OCI-LY7 (cell line): Measurements from ENCODE around the gene VIL1. TPM values are rescaled to one million over a fixed set of nuclear protein-coding genes. Genes with fewer than 3 reads are reported as not detected.

Experiments
- BruUV-seq: library from RNA; stranded (reverse); fragments of 400-500 nt; replicated peaks from 2 replicates; lab custom pipeline; 2021; lab: Mats Ljungman, UMichigan
- CTCF ChIA-PET: fragments of 300-600 bp; sonication (Branson Sonifier 250); formaldehyde crosslinking; loops from one replicate; lab custom pipeline; 2022; ENCODE audit warnings: antibody characterized with exemption; ENCODE audit not compliant: unreplicated experiment; lab: Charles Lee
- POLR2A ChIA-PET: fragments of 300-600 bp; sonication (Branson Sonifier 250); formaldehyde crosslinking; loops from one replicate; lab custom pipeline; 2022; ENCODE audit warnings: antibody characterized with exemption; lab: Charles Lee
- DNase-seq: peaks from one replicate; pipeline ENCODE4 v3.0.0-alpha.2; 2015; ENCODE audit warnings: low spot score
- H2AFZ ChIP-seq: fragments of 200-600 bp; sonication (generic), shearing (Covaris generic); 2 replicates; pipeline ENCODE4 v1.6.1; 2014; ENCODE audit warnings: mild to moderate bottlenecking, antibody characterized with exemption, low read length, moderate library complexity
- H3K27ac ChIP-seq: fragments of 200-600 bp; sonication (generic); 2 replicates; pipeline ENCODE4 v1.5.1; 2014; ENCODE audit warnings: mixed run types, low read depth, mild to moderate bottlenecking, moderate library complexity, low read length, inconsistent platforms; ENCODE audit not compliant: poor library complexity, severe bottlenecking
- H3K36me3 ChIP-seq: fragments of 200-600 bp; sonication (generic); 2 replicates; pipeline ENCODE4 v1.6.1; 2014; ENCODE audit warnings: mild to moderate bottlenecking, antibody characterized with exemption, low read length, moderate library complexity, mixed read lengths; ENCODE audit not compliant: insufficient read depth
- H3K4me1 ChIP-seq: fragments of 200-600 bp; sonication (generic); 2 replicates; pipeline ENCODE4 v1.5.1; 2014; ENCODE audit warnings: mild to moderate bottlenecking, low read length; ENCODE audit not compliant: insufficient read depth, poor library complexity, severe bottlenecking
- H3K4me2 ChIP-seq: fragments of 200-600 bp; sonication (generic); 2 replicates; pipeline ENCODE4 v1.6.1; 2014; ENCODE audit warnings: mild to moderate bottlenecking, low read length
- H3K4me3 ChIP-seq: fragments of 200-600 bp; sonication (generic); 2 replicates; pipeline ENCODE4 v1.5.1; 2014; ENCODE audit warnings: mild to moderate bottlenecking, low read depth, low read length; ENCODE audit not compliant: poor library complexity, severe bottlenecking
- H3K79me2 ChIP-seq: fragments of 200-600 bp; sonication (generic); 2 replicates; pipeline ENCODE4 v1.6.1; 2016; ENCODE audit warnings: low read depth, mild to moderate bottlenecking, low read length, moderate library complexity, mixed read lengths; ENCODE audit not compliant: insufficient read depth
- H3K9me2 ChIP-seq: fragments of 200-600 bp; sonication (generic); 2 replicates; pipeline ENCODE4 v1.6.1; 2016; ENCODE audit warnings: mild to moderate bottlenecking, low read length, mixed read lengths; ENCODE audit not compliant: insufficient read depth
- H3K9me3 ChIP-seq: fragments of 200-600 bp; sonication (generic); 2 replicates; pipeline ENCODE4 v1.6.1; 2014; ENCODE audit warnings: mild to moderate bottlenecking, mixed run types, low read length, mixed read lengths
- H4K20me1 ChIP-seq: fragments of 200-600 bp; sonication (generic); 2 replicates; pipeline ENCODE4 v1.6.1; 2014; ENCODE audit warnings: mild to moderate bottlenecking, antibody characterized with exemption, low read length, moderate library complexity, mixed read lengths; ENCODE audit not compliant: insufficient read depth
- EZH2phosphoT487 ChIP-seq: fragments of 200-600 bp; sonication (generic); IDR thresholded peaks from 2 replicates; pipeline ENCODE4 v1.6.1; 2018; ENCODE audit warnings: low read depth, borderline replicate concordance, mild to moderate bottlenecking, mixed run types, antibody characterized with exemption, low read length, moderate library complexity, mixed read lengths
- intact Hi-C: fragments of 100-400 bp; cut with micrococcal nuclease; formaldehyde crosslinking; loops from one replicate; pipeline ENCODE4 v1.10.0; 2022; ENCODE audit not compliant: unreplicated experiment
- total RNA-seq, 2 experiments: library from RNA; depleted of rRNA in 1 of 2; stranded (reverse); fragments of >200 nt in 1 of 2; shearing (Covaris generic) in 1 of 2; gene quantifications; 2 replicates each; pipeline ENCODE4 v1.2.3, GENCODE V29; 2014 to 2022
- TF ChIP-seq, protein P1 (sequence below): fragments of 200-600 bp; sonication (generic); conservative IDR thresholded peaks from 2 replicates; pipeline ENCODE4 v1.5.1; 2014; ENCODE audit warnings: mild to moderate bottlenecking, antibody characterized with exemption, low read length, moderate library complexity, mixed read lengths

The VIL1 gene
- total RNA-seq, 2 experiments from 2014 or later = 0.47 TPM; not detected in 1

DNA sequence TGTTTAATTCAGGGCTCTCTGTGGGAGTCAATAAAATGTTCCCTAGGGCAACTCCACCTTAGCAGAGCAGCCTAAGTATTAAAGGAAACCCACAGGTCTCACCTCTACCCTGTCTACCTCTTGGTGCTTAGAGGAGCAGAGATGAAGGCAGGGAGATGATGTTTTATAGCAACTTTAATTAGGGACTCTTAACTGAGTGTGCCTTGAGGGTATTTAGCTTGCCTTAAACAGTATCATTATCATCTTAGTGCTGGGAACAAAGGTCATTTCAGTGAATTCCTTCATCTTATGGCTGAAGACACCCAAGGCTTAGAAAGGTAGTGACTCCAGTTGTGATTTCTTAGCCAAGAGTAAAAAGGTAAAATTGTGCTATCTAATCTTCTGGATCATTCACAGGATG lies 26.7 kb downstream of the VIL1 start:
- no peak for DNase-seq
- TF ChIP-seq EZH2phosphoT487 = no peak
- TF ChIP-seq, protein P1, sequence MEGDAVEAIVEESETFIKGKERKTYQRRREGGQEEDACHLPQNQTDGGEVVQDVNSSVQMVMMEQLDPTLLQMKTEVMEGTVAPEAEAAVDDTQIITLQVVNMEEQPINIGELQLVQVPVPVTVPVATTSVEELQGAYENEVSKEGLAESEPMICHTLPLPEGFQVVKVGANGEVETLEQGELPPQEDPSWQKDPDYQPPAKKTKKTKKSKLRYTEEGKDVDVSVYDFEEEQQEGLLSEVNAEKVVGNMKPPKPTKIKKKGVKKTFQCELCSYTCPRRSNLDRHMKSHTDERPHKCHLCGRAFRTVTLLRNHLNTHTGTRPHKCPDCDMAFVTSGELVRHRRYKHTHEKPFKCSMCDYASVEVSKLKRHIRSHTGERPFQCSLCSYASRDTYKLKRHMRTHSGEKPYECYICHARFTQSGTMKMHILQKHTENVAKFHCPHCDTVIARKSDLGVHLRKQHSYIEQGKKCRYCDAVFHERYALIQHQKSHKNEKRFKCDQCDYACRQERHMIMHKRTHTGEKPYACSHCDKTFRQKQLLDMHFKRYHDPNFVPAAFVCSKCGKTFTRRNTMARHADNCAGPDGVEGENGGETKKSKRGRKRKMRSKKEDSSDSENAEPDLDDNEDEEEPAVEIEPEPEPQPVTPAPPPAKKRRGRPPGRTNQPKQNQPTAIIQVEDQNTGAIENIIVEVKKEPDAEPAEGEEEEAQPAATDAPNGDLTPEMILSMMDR = no peak
- Histone ChIP-seq H3K27ac (no peak overlapping the region), H3K9me2 (no peaks in the 10 kb centered on the region), H3K9me3 (no peaks in the 10 kb centered on the region), H3K4me2 (no peak overlapping the region), H3K4me1 (no peaks in the 10 kb centered on the region), H2AFZ (no peak overlapping the region), H3K4me3 (no peak overlapping the region), H4K20me1 (no peaks in the 10 kb centered on the region), H3K79me2 (no peaks in the 10 kb centered on the region), H3K36me3 (peaks cover 26% of the 10 kb centered on the region)
- CTCF ChIA-PET = no interaction called here
- intact Hi-C loops = no loop called here
- no TSS peak for BruUV-seq
- POLR2A ChIA-PET = no interaction called here

DNA sequence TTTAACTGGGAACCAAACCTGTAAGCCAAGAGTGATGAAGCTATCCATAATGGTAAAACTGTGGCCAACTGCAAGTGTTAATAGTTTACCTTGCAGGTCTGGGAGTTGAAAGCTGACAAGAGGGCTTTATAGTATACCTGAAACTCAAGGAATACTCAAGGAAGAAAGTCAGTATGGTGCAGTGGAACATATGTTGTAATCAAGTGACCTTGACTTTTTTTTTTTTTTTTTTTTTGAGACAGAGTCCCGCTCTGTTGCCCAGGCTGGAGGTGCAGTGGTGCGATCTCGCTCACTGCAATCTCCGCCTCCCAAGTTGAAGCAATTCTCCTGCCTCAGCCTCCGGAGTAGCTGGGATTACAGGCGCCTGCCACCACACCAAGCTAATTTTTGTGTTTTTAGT lies 27.6 kb downstream of the VIL1 start:
- intact Hi-C loops = no loop called here
- no peak overlapping the region for H3K4me2 ChIP-seq
- H3K4me3 ChIP-seq = no peak overlapping the region
- no peaks in the 10 kb centered on the region for H4K20me1 ChIP-seq
- no peak overlapping the region for H3K27ac ChIP-seq
- DNase-seq = no peak
- POLR2A ChIA-PET = no interaction called here
- H2AFZ ChIP-seq = no peak overlapping the region
- H3K79me2 ChIP-seq = no peaks in the 10 kb centered on the region
- BruUV-seq = no TSS peak
- H3K4me1 ChIP-seq = no peaks in the 10 kb centered on the region
- CTCF ChIA-PET = no interaction called here
- peaks cover 36% of the 10 kb centered on the region for H3K36me3 ChIP-seq
- no peaks in the 10 kb centered on the region for H3K9me2 ChIP-seq
- H3K9me3 ChIP-seq = no peaks in the 10 kb centered on the region
- TF ChIP-seq, protein P1 = no peak
- no peak for TF ChIP-seq EZH2phosphoT487

DNA sequence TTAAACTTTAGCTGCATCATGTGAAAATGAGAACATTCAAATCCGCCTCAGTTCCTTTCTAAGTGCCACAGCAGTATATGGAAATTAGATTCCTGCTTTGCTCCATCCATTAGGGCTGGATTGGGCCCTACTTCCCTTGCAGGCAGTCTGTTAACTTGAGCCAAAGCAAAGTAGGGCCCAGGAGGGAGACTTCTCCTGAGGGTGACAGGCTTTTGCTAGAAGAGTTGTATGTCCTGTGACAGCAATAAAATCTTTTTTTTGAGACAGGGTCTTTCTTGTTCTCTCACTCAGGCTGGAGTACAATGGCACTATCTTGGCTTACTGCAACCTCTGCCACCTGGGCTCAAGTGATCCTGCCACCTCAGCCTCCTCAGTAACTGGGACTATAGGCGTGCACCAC lies 28.1 kb downstream of the VIL1 start:
- no peaks in the 10 kb centered on the region for H3K9me2 ChIP-seq
- no peak overlapping the region for H3K4me3 ChIP-seq
- H2AFZ ChIP-seq = no peak overlapping the region
- peaks cover 41% of the 10 kb centered on the region for H3K36me3 ChIP-seq
- H3K79me2 ChIP-seq = no peaks in the 10 kb centered on the region
- TF ChIP-seq, protein P1 = no peak
- no peak for TF ChIP-seq EZH2phosphoT487
- ChIA-PET POLR2A (interaction anchor here (0.6 kb wide), 1 partner anchor 237 kb away, joined by 6 read pairs; no protein-coding TSS in a partner anchor), CTCF (no interaction called here)
- no peak for DNase-seq
- intact Hi-C loops = no loop called here
- no peaks in the 10 kb centered on the region for H4K20me1 ChIP-seq
- BruUV-seq = no TSS peak
- no peaks in the 10 kb centered on the region for H3K4me1 ChIP-seq
- H3K27ac ChIP-seq = no peak overlapping the region
- H3K4me2 ChIP-seq = no peak overlapping the region
- no peaks in the 10 kb centered on the region for H3K9me3 ChIP-seq
